BJ (cell line): ENCODE results near the gene SINHCAF. TPM values are rescaled to one million over a fixed set of nuclear protein-coding genes. Genes with fewer than 3 reads are reported as not detected.
A peak's percentile ranks its signal among the peaks of the same experiment; 100 is the strongest.

ENCODE experiments used
- CTCF ChIA-PET: fragments of 350-600 bp; formaldehyde crosslinking; extraction: SDS; loops from one replicate; lab custom pipeline; 2021; ENCODE audit warnings: antibody characterized with exemption, inconsistent platforms; lab: Yijun Ruan, JAX
- POLR2A ChIA-PET: fragments of 300-600 bp; sonication (Branson Sonifier 250); formaldehyde crosslinking; extraction: SDS; loops from one replicate; lab custom pipeline; 2021; ENCODE audit warnings: antibody characterized with exemption; lab: Charles Lee
- DNase-seq: peaks from one replicate; pipeline ENCODE4 v3.0.0-alpha.2; 2011; ENCODE audit warnings: low read depth
- H3K27me3 ChIP-seq: 2 replicates; pipeline ENCODE4 v1.6.0; 2011; ENCODE audit warnings: low read length; ENCODE audit not compliant: control insufficient read depth, insufficient read depth
- H3K36me3 ChIP-seq: 2 replicates; pipeline ENCODE4 v1.5.1; 2011; ENCODE audit warnings: low read length; ENCODE audit not compliant: control insufficient read depth, insufficient read depth
- H3K4me3 ChIP-seq: 2 replicates; pipeline ENCODE4 v1.5.1; 2011; ENCODE audit warnings: low read depth, mild to moderate bottlenecking, control low read depth, low read length
- polyA plus RNA-seq: library from polyadenylated mRNA; depleted of rRNA; stranded (reverse); fragments of >200 nt; gene quantifications from 2 replicates; pipeline ENCODE4 v1.2.3, GENCODE V29; 2011
- TF ChIP-seq, protein P1 (sequence below): IDR thresholded peaks from 2 replicates; pipeline ENCODE4 v1.5.1; 2011; ENCODE audit warnings: low read depth, mild to moderate bottlenecking, control low read depth, inconsistent platforms, low read length, moderate library complexity; ENCODE audit not compliant: insufficient read depth

The SINHCAF gene
- polyA plus RNA-seq, 1 experiment = 6.6 TPM

- Histone ChIP-seq H3K4me3 (no peak overlapping the region), H3K36me3 (no peaks in the 10 kb centered on the region), H3K27me3 (no peaks in the 10 kb centered on the region)
- TF ChIP-seq, protein P1, sequence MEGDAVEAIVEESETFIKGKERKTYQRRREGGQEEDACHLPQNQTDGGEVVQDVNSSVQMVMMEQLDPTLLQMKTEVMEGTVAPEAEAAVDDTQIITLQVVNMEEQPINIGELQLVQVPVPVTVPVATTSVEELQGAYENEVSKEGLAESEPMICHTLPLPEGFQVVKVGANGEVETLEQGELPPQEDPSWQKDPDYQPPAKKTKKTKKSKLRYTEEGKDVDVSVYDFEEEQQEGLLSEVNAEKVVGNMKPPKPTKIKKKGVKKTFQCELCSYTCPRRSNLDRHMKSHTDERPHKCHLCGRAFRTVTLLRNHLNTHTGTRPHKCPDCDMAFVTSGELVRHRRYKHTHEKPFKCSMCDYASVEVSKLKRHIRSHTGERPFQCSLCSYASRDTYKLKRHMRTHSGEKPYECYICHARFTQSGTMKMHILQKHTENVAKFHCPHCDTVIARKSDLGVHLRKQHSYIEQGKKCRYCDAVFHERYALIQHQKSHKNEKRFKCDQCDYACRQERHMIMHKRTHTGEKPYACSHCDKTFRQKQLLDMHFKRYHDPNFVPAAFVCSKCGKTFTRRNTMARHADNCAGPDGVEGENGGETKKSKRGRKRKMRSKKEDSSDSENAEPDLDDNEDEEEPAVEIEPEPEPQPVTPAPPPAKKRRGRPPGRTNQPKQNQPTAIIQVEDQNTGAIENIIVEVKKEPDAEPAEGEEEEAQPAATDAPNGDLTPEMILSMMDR = no peak
- ChIA-PET CTCF (interaction anchor here (0.6 to 1.0 kb wide), 2 partner anchors 17 to 47 kb away, joined by 3 to 4 read pairs; no protein-coding TSS in a partner anchor), POLR2A (no interaction called here)
- DNase-seq = no peak
Observed at GRCh38 chr12:31318657-31319269, 7.2 kb downstream of the SINHCAF start.

- Histone ChIP-seq H3K4me3 (peak overlapping the region; percentile 20; the same call in 1 of the 2 replicates), H3K36me3 (no peaks in the 10 kb centered on the region), H3K27me3 (no peaks in the 10 kb centered on the region)
- DNase-seq = no peak
- CTCF ChIA-PET = interaction anchor here (0.9 to 1.0 kb wide), 2 partner anchors 16 to 470 kb away, joined by 3 read pairs; no protein-coding TSS in a partner anchor
- TF ChIP-seq, protein P1 = no peak
- POLR2A ChIA-PET = interaction anchor here (0.6 kb wide), 1 partner anchor 9 kb away, joined by 3 read pairs; no protein-coding TSS in a partner anchor
Observed at GRCh38 chr12:31317471-31318395, 8.2 kb downstream of the SINHCAF start.

- H3K4me3 ChIP-seq = no peak overlapping the region; the same call in 1 of the 2 replicates
- DNase-seq = no peak
Observed at GRCh38 chr12:31316891-31317290, 9.1 kb downstream of the SINHCAF start.

GRCh38 chr12:31315784-31316465 is 10.0 kb downstream of the SINHCAF start:
- H3K4me3 ChIP-seq = no peak overlapping the region
- DNase-seq = no peak
- no peaks in the 10 kb centered on the region for H3K27me3 ChIP-seq
- CTCF ChIA-PET = no interaction called here
- no peaks in the 10 kb centered on the region for H3K36me3 ChIP-seq
- TF ChIP-seq, protein P1 = no peak
- POLR2A ChIA-PET = no interaction called here

More at GRCh38 chr12:31316891-31317290, 9.1 kb downstream of the SINHCAF start:
- Histone ChIP-seq H3K27me3 (no peaks in the 10 kb centered on the region), H3K36me3 (no peaks in the 10 kb centered on the region)
- POLR2A ChIA-PET = interaction anchor here (0.6 kb wide), 1 partner anchor 8 kb away, joined by 3 read pairs; no protein-coding TSS in a partner anchor
- TF ChIP-seq, protein P1 = no peak
- CTCF ChIA-PET = no interaction called here
